ENCODE measurements around the gene RAB40B.

Gene RAB40B

GRCh38 chr17:82645516-82645915 lies 53.0 kb downstream of the RAB40B start:
- Histone ChIP-seq H3K27ac (ENCODE audit: low read depth, low read length, severe bottlenecking) (no peak overlapping the region), H3K36me3 (ENCODE audit: control insufficient read depth, insufficient read depth, low read length) (peaks cover 42% of the 10 kb centered on the region), H3K4me3 (ENCODE audit: extremely low read depth, insufficient read depth, low read length, poor library complexity, severe bottlenecking) (no peak overlapping the region), H3K4me1 (ENCODE audit: control insufficient read depth, insufficient read depth, low read length, poor library complexity, severe bottlenecking) (peaks cover 3% of the 10 kb centered on the region), H3K9me3 (ENCODE audit: control insufficient read depth, low read length) (no peaks in the 10 kb centered on the region)
- WGBS, 2 experiments (ENCODE audit: insufficient coverage in 2 of 2) = 93 to 97% methylated on average over 3 to 4 of the region's 4 CpGs

- H3K27ac ChIP-seq (ENCODE audit: low read depth, low read length, severe bottlenecking) = no peak overlapping the region
- peaks cover 3% of the 10 kb centered on the region for H3K4me1 ChIP-seq (ENCODE audit: control insufficient read depth, insufficient read depth, low read length, poor library complexity, severe bottlenecking)
- H3K36me3 ChIP-seq (ENCODE audit: control insufficient read depth, insufficient read depth, low read length) = peaks cover 56% of the 10 kb centered on the region
- 94 to 95% methylated on average over 5 of the region's 5 CpGs for WGBS, 2 experiments (ENCODE audit: insufficient coverage in 2 of 2)
- H3K4me3 ChIP-seq (ENCODE audit: extremely low read depth, insufficient read depth, low read length, poor library complexity, severe bottlenecking) = no peak overlapping the region
- no peaks in the 10 kb centered on the region for H3K9me3 ChIP-seq (ENCODE audit: control insufficient read depth, low read length)
Measured at GRCh38 chr17:82644148-82644547, 54.4 kb downstream of the RAB40B start.

- Histone ChIP-seq H3K4me1 (ENCODE audit: control insufficient read depth, insufficient read depth, low read length, poor library complexity, severe bottlenecking) (peaks cover 3% of the 10 kb centered on the region), H3K4me3 (ENCODE audit: extremely low read depth, insufficient read depth, low read length, poor library complexity, severe bottlenecking) (no peak overlapping the region), H3K9me3 (ENCODE audit: control insufficient read depth, low read length) (peaks cover 8% of the 10 kb centered on the region), H3K27ac (ENCODE audit: low read depth, low read length, severe bottlenecking) (no peak overlapping the region), H3K36me3 (ENCODE audit: control insufficient read depth, insufficient read depth, low read length) (peaks cover 72% of the 10 kb centered on the region)
- WGBS, 2 experiments (ENCODE audit: insufficient coverage in 2 of 2) = 94% methylated on average over 11 to 14 of the region's 14 CpGs
Measured at GRCh38 chr17:82642022-82642421, 56.5 kb downstream of the RAB40B start.

GRCh38 chr17:82640036-82640435 lies 58.5 kb downstream of the RAB40B start:
- Histone ChIP-seq H3K9me3 (ENCODE audit: control insufficient read depth, low read length) (peaks cover 9% of the 10 kb centered on the region), H3K4me1 (ENCODE audit: control insufficient read depth, insufficient read depth, low read length, poor library complexity, severe bottlenecking) (no peaks in the 10 kb centered on the region), H3K4me3 (ENCODE audit: extremely low read depth, insufficient read depth, low read length, poor library complexity, severe bottlenecking) (no peak overlapping the region), H3K36me3 (ENCODE audit: control insufficient read depth, insufficient read depth, low read length) (peaks cover 88% of the 10 kb centered on the region), H3K27ac (ENCODE audit: low read depth, low read length, severe bottlenecking) (no peak overlapping the region)
- WGBS, 2 experiments (ENCODE audit: insufficient coverage in 2 of 2) = 96% methylated on average over 4 of the region's 5 CpGs

GRCh38 chr17:82639628-82640027 lies 58.9 kb downstream of the RAB40B start:
- Histone ChIP-seq H3K4me3 (ENCODE audit: extremely low read depth, insufficient read depth, low read length, poor library complexity, severe bottlenecking) (no peak overlapping the region), H3K27ac (ENCODE audit: low read depth, low read length, severe bottlenecking) (no peak overlapping the region), H3K9me3 (ENCODE audit: control insufficient read depth, low read length) (peaks cover 9% of the 10 kb centered on the region), H3K36me3 (ENCODE audit: control insufficient read depth, insufficient read depth, low read length) (peaks cover 86% of the 10 kb centered on the region), H3K4me1 (ENCODE audit: control insufficient read depth, insufficient read depth, low read length, poor library complexity, severe bottlenecking) (no peaks in the 10 kb centered on the region)
- WGBS, 2 experiments (ENCODE audit: insufficient coverage in 2 of 2) = 97 to 100% methylated on average over 5 to 9 of the region's 14 CpGs

GRCh38 chr17:82638183-82638773 lies 60.2 kb downstream of the RAB40B start:
- peaks cover 83% of the 10 kb centered on the region for H3K36me3 ChIP-seq (ENCODE audit: control insufficient read depth, insufficient read depth, low read length)
- peaks cover 9% of the 10 kb centered on the region for H3K9me3 ChIP-seq (ENCODE audit: control insufficient read depth, low read length)
- 100% methylated on average over 1 of the region's 5 CpGs; no CpG with 5 or more reads in 1 of the 2 experiments for WGBS, 2 experiments (ENCODE audit: insufficient coverage in 2 of 2)
- no peaks in the 10 kb centered on the region for H3K4me1 ChIP-seq (ENCODE audit: control insufficient read depth, insufficient read depth, low read length, poor library complexity, severe bottlenecking)
- no peak overlapping the region for H3K4me3 ChIP-seq (ENCODE audit: extremely low read depth, insufficient read depth, low read length, poor library complexity, severe bottlenecking)
- H3K27ac ChIP-seq (ENCODE audit: low read depth, low read length, severe bottlenecking) = no peak overlapping the region

- 99% methylated on average over 11 to 13 of the region's 16 CpGs for WGBS, 2 experiments (ENCODE audit: insufficient coverage in 2 of 2)
- no peak overlapping the region for H3K4me3 ChIP-seq (ENCODE audit: extremely low read depth, insufficient read depth, low read length, poor library complexity, severe bottlenecking)
- H3K27ac ChIP-seq (ENCODE audit: low read depth, low read length, severe bottlenecking) = no peak overlapping the region
- H3K4me1 ChIP-seq (ENCODE audit: control insufficient read depth, insufficient read depth, low read length, poor library complexity, severe bottlenecking) = no peaks in the 10 kb centered on the region
- H3K9me3 ChIP-seq (ENCODE audit: control insufficient read depth, low read length) = peaks cover 9% of the 10 kb centered on the region
- H3K36me3 ChIP-seq (ENCODE audit: control insufficient read depth, insufficient read depth, low read length) = peaks cover 83% of the 10 kb centered on the region
Measured at GRCh38 chr17:82636626-82637598, 61.6 kb downstream of the RAB40B start.

- Histone ChIP-seq H3K27ac (ENCODE audit: low read depth, low read length, severe bottlenecking) (no peak overlapping the region), H3K4me3 (ENCODE audit: extremely low read depth, insufficient read depth, low read length, poor library complexity, severe bottlenecking) (no peak overlapping the region), H3K4me1 (ENCODE audit: control insufficient read depth, insufficient read depth, low read length, poor library complexity, severe bottlenecking) (no peaks in the 10 kb centered on the region), H3K36me3 (ENCODE audit: control insufficient read depth, insufficient read depth, low read length) (peaks cover 83% of the 10 kb centered on the region), H3K9me3 (ENCODE audit: control insufficient read depth, low read length) (peaks cover 9% of the 10 kb centered on the region)
Measured at GRCh38 chr17:82633343-82633742, 65.2 kb downstream of the RAB40B start.

GRCh38 chr17:82632451-82632850 lies 66.0 kb downstream of the RAB40B start:
- H3K4me3 ChIP-seq (ENCODE audit: extremely low read depth, insufficient read depth, low read length, poor library complexity, severe bottlenecking) = no peak overlapping the region
- peaks cover 5% of the 10 kb centered on the region for H3K9me3 ChIP-seq (ENCODE audit: control insufficient read depth, low read length)
- H3K27ac ChIP-seq (ENCODE audit: low read depth, low read length, severe bottlenecking) = no peak overlapping the region
- H3K36me3 ChIP-seq (ENCODE audit: control insufficient read depth, insufficient read depth, low read length) = peaks cover 87% of the 10 kb centered on the region
- 92 to 98% methylated on average over 8 of the region's 8 CpGs for WGBS, 2 experiments (ENCODE audit: insufficient coverage in 2 of 2)
- no peaks in the 10 kb centered on the region for H3K4me1 ChIP-seq (ENCODE audit: control insufficient read depth, insufficient read depth, low read length, poor library complexity, severe bottlenecking)

GRCh38 chr17:82631544-82631943 lies 67.0 kb downstream of the RAB40B start:
- 84 to 94% methylated on average over 3 to 5 of the region's 6 CpGs for WGBS, 2 experiments (ENCODE audit: insufficient coverage in 2 of 2)
- no peak overlapping the region for H3K4me3 ChIP-seq (ENCODE audit: extremely low read depth, insufficient read depth, low read length, poor library complexity, severe bottlenecking)
- H3K36me3 ChIP-seq (ENCODE audit: control insufficient read depth, insufficient read depth, low read length) = peaks cover 87% of the 10 kb centered on the region
- H3K9me3 ChIP-seq (ENCODE audit: control insufficient read depth, low read length) = no peaks in the 10 kb centered on the region
- no peaks in the 10 kb centered on the region for H3K4me1 ChIP-seq (ENCODE audit: control insufficient read depth, insufficient read depth, low read length, poor library complexity, severe bottlenecking)
- no peak overlapping the region for H3K27ac ChIP-seq (ENCODE audit: low read depth, low read length, severe bottlenecking)

- Histone ChIP-seq H3K27ac (ENCODE audit: low read depth, low read length, severe bottlenecking) (no peak overlapping the region), H3K36me3 (ENCODE audit: control insufficient read depth, insufficient read depth, low read length) (peaks cover 88% of the 10 kb centered on the region), H3K4me3 (ENCODE audit: extremely low read depth, insufficient read depth, low read length, poor library complexity, severe bottlenecking) (no peak overlapping the region), H3K9me3 (ENCODE audit: control insufficient read depth, low read length) (no peaks in the 10 kb centered on the region), H3K4me1 (ENCODE audit: control insufficient read depth, insufficient read depth, low read length, poor library complexity, severe bottlenecking) (no peaks in the 10 kb centered on the region)
- 92 to 93% methylated on average over 10 to 12 of the region's 12 CpGs for WGBS, 2 experiments (ENCODE audit: insufficient coverage in 2 of 2)
Measured at GRCh38 chr17:82630212-82630611, 68.3 kb downstream of the RAB40B start.
